GM19328 (cell line): Measurements from ENCODE around the gene ZNF692.
"Not testable (repeated sequence)": the region's sequence is repeated elsewhere in the genome, so short reads cannot be mapped to it uniquely, and the experiment has no call there.

ENCODE experiments used
- ATAC-seq: cut with Tn5 transposase; IDR thresholded peaks from one replicate; pipeline ENCODE4 v1.9.1; 2021; ENCODE audit warnings: mild to moderate bottlenecking, moderate library complexity; ENCODE audit not compliant: unreplicated experiment

ZNF692 gene, protein sequence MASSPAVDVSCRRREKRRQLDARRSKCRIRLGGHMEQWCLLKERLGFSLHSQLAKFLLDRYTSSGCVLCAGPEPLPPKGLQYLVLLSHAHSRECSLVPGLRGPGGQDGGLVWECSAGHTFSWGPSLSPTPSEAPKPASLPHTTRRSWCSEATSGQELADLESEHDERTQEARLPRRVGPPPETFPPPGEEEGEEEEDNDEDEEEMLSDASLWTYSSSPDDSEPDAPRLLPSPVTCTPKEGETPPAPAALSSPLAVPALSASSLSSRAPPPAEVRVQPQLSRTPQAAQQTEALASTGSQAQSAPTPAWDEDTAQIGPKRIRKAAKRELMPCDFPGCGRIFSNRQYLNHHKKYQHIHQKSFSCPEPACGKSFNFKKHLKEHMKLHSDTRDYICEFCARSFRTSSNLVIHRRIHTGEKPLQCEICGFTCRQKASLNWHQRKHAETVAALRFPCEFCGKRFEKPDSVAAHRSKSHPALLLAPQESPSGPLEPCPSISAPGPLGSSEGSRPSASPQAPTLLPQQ

DNA sequence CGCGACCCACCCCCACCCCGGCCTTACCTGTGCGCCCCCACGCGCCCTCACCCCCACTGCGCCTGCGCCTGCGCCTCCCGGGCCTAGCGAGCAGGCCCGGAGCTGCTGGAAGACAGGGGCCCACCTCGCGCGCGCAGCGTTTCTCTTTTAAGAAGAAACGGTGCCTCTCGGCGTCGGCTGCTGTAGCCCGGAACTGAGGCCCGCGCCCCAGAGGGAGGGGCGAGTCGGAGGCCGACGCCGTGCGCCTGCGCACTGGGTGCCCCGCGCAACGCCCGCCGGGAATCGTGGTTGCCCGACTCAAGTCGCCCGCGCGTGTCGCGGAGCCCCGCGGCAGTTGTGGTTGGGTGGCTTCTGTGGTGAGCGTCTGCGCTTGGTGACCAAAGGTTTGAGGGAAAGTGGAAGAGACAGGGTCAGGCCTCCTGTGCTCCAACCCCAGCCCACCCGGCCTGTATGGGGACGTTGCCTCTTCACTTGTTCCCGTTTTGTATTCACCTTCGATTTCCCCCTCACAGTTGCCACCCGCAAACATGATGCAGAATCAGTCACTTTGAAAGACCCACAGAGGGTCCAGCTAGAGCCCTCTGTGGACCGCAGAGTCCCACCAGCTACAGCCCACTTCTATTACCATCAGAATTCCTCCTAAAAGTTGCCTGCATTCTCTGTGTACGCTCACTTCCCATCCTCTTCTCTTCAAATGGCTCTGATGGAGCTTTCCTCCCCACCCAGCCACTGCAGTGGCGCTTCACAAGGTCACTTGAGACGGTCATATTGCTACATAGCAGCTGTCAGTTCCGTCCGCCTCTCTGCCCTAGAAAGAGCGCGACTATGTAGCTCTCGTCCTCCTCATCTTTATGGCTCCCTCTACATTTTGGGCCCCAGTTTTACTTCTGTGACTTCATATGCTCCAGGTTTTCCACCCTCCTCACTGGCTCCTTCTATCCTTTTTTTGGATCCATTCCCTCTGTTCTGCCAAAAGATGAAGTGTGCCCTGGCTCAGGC, at the start of gene ZNF692:
TSS of gene ZNF692 (minus strand) at position 195 of the 999 bp plus-strand sequence. CDS start 776 bp downstream, outside the sequence.
- peak; percentile 76 for ATAC-seq

DNA sequence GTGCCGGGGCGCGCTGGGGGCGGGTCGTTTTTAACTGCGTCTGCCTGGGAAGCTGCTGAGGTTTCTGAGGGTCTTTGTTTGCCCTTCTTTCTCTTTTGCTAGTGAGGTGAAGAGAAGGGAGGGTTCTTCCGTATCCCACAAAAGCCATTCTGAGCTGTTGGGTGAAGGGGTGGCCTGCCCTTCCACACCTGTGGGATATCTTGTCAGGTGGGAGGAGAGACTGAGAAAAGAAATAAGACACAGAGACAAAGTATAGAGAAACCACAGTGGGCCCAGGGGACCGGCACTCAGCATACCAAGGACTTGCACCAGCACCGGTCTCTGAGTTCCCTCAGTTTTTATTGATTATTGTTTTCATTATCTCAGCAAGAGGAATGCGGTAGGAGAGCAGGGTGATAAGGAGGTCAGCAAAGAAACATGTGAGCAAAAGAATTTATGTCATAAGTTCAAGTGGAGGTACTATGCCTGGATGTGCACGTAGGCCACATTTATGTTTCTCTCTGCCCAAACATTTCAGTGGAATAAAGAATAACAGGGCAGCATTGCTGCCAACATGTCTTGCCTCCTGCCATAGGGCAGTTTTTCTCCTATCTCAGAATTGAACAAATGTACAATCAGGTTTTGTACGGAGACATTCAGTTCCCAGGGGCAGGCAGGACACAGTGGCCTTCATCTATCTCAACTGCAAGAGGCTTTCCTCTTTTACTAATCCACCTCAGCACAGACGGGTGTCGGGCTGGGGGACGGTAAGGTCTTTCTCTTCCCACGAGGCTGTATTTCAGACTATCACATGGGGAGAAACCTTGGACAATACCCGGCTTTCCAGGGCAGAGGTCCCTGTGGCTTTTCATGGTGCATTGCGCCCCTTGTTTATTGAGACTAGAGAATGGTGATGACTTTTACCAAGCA, 48.1 kb upstream of the ZNF692 start:
- peak; percentile 20 for ATAC-seq

DNA sequence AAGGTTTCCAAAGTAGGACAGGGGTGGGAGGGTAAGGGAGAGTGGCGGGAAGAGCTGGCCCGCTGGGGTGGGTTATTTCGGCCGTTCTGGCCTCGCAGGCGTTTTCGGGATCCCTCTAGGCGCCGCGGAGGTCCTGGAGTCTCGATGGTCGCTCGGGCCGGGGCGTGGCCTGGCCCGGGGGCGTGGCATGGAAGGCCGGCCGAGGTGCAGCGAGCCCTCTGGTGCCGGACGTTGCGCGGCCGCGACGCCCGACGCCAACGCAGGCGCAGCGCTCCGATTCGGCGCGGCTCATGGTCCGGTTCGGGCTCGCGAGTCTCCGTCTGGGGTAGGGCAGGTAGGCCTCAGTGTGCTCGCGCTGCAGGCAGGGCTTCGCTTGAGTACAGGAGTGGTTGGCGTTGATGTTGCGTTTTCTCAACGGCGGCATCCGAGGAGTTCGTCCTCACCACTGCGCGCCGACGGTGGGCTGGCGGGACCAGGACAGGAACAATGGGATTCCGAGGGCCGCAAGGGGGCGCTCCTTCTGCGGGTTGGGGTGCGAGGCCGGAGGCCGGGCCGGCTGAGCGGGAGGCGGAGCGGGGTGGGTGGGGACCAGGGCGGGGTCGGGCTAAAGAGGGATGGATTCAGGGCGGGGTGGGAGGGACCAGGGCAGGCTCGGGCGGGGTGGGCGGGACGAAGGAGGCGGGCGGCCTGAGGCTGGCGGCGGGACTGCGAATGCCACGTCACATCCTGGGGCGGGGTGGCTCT, 47.3 kb upstream of the ZNF692 start, which contains the start of gene PGBD2:
TSS of gene PGBD2 (plus strand) at position 227 of the 744 bp plus-strand sequence. CDS start 7,628 bp downstream, outside the sequence.
- peak; percentile 93 for ATAC-seq

- no peak for ATAC-seq
Measured at GRCh38 chr1:248905662-248906008, 46.8 kb upstream of the ZNF692 start.

- no peak for ATAC-seq
Measured at GRCh38 chr1:248904437-248905216, 45.7 kb upstream of the ZNF692 start.

GRCh38 chr1:248901578-248901977, 42.7 kb upstream of the ZNF692 start:
- ATAC-seq: no peak

DNA sequence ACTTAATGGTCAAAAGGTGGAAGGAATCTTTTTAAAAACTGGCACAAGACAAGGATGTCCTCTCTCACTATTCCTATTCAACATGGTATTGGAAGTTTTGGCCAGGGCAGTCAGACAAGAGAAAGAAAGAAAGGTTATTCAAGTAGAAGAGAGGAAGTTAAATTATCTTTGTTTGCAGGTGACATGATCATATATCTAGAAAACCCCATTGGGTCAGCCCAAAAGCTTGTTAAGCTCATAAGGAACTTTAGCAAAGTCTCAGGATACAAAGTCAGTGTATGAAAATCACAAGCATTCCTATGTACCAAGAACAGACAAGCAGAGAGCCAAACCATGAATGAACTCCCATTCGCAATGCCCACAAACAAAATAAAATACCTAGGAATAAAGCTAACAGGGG, 41.8 kb upstream of the ZNF692 start:
- ATAC-seq: no peak

DNA sequence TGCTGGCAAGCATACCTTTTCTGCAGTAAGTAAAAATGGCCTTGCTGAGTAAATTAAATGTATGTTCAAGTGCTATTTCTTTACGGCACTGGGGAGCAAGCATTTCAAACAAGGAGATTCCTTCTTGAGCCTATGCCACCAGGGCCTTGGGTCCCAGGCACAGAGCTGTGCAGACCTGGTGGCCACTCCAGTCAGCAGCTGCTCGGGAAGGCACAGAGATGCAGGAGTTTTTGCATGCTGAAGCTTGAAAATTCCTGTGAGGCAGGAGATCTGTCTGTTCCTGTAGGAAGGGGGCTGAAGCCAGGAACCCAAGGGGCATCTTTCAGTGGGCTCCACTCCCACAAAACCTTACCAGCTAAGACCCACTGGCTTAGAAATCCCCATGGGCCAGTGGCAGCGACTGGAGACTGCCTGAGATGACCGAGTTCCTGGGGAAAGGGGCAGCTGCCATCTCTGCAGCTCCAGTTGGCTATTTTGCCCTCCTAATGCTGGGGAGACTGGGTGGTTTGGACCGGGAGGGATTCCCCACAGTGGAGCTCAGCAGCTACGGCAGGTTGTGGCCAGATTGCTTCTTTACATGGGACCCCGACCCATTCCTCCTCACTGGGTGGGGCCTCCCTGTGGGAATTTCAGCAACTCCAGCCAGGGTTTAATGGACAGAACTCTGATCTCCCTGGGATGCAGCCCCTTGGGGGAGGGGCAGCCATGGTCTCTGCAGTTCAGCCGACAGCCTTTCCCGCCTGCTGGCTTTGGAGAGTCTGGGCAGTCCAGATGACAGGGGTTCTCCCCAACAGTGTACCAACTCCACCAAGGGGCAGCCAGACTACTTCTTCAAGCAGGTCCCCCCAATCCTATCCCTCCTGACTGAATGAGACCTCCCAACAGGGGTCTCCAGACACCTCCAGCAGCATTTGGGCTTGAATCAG, 38.8 kb upstream of the ZNF692 start:
- no peak for ATAC-seq

DNA sequence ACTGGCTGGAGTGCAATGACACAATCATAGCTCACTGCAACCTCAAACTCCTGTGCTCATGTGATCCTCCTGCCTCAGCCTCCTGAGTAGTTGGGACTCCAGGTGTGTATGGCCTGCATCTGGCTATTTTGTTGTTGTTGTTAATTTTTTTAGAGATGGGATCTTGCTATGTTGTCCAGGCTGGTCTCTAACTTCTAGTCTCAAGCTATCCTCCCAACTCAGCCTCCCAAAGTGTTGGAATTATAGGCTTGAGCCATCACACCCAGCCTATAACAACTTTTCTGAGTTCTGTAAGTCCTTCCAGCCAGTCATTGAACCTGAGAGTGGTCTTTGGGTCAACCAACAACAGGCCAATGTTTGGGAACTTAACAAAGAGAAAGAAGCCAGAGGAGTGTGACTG, 36.0 kb upstream of the ZNF692 start:
- ATAC-seq: no peak

DNA sequence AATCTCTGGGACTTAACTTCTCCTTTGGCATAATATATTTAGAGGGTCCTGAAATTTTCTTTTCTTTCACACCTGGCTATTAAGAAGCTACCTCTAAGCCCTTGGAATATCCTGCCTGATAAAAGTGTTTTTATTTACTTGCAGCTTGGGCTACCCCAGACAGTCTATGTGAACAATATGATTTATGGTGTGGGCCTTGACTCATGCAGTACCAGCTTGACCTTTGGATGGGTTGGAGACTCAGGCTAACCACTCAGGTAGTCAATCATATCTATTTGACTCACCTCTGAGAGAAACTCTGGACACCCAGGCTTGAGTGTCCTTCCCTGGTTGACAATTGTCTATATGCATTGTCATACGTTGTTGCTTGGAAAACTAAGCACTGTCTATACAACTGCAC, 33.7 kb upstream of the ZNF692 start:
- ATAC-seq: no peak

GRCh38 chr1:248891758-248892157, 32.9 kb upstream of the ZNF692 start:
- ATAC-seq: no peak

GRCh38 chr1:248890549-248891498, 31.9 kb upstream of the ZNF692 start:
- ATAC-seq: no peak

- not testable (repeated sequence) for ATAC-seq
Measured at GRCh38 chr1:248889914-248890243, 31.0 kb upstream of the ZNF692 start.

DNA sequence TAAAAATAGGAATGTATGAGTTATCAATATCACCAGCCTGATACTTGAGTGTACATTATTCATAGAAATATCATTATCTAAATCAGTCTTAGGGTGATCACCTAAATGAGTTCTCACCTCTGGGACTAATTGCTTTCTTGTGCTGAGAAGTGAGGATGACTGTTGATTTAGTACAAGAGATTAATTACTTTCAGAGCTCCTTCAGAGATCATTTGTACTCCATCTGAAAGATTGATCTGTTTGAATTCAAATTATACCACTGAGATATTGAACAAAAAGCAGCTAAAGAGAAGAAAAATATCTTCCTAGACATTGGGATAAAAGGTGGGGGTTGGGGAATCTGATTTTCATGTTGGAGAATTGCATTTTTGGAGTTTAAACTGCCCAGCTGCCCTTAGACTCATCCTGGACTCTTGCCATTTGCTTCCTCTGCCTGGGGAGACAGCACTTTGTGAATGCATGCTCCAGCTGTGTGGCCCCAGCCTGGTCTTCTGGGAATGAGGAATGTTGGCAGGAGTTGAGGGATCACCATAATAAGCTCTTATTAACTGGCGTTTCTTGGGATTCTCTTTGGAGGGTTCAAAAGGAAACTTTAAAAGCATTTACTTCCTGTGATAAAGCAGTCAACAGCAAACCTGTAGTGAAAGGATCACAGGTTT, 27.5 kb upstream of the ZNF692 start:
- ATAC-seq: no peak

- ATAC-seq: no peak
Measured at GRCh38 chr1:248885646-248886045, 26.8 kb upstream of the ZNF692 start.

- no peak for ATAC-seq
Measured at GRCh38 chr1:248884632-248885295, 25.9 kb upstream of the ZNF692 start.
